HEK293 (cell line): ENCODE data around the gene SHOX.

Source experiments
- CTCF ChIA-PET: fragments of 350-600 bp; formaldehyde crosslinking; extraction: SDS; loops from one replicate; lab custom pipeline; 2021; ENCODE audit warnings: antibody characterized with exemption; lab: Yijun Ruan, JAX
- POLR2A ChIA-PET: fragments of 300-600 bp; formaldehyde crosslinking; extraction: SDS; loops from one replicate; lab custom pipeline; 2020; ENCODE audit warnings: antibody characterized with exemption, inconsistent platforms; lab: Yijun Ruan, JAX
- H3K27ac ChIP-seq: fragments of 200-500 bp; sonication (Bioruptor generic); 2 replicates; pipeline ENCODE4 v1.5.1; 2014; ENCODE audit warnings: low read depth, low read length, control low read depth, inconsistent platforms; ENCODE audit errors: extremely low read depth
- H3K36me3 ChIP-seq, 2 experiments: fragments of 200-500 bp in 1 of 2; sonication (Bioruptor generic) in 1 of 2; 1 replicate in 1 of 2; 2 replicates in 1 of 2; pipeline ENCODE4 v1.5.1; 2014 to 2017; ENCODE audit warnings: inconsistent platforms in 2 of 2, low read length in 2 of 2; ENCODE audit not compliant: control insufficient read depth in 2 of 2, insufficient read depth in 1 of 2
- H3K4me1 ChIP-seq: fragments of 200-500 bp; sonication (Bioruptor generic); 2 replicates; pipeline ENCODE4 v1.5.1; 2014; ENCODE audit warnings: mild to moderate bottlenecking, low read length, inconsistent platforms; ENCODE audit not compliant: control insufficient read depth, insufficient read depth
- H3K4me3 ChIP-seq: 2 replicates; pipeline ENCODE4 v1.5.1; 2011; ENCODE audit warnings: low read depth, mild to moderate bottlenecking, control low read depth, low read length, moderate library complexity
- H3K9me3 ChIP-seq: fragments of 200-500 bp; sonication (Bioruptor generic); 2 replicates; pipeline ENCODE4 v1.5.1; 2014; ENCODE audit warnings: low read depth, low read length, inconsistent platforms; ENCODE audit not compliant: control insufficient read depth, insufficient read depth
- KLF9 ChIP-seq: fragments of 450-650 bp; formaldehyde crosslinking; IDR thresholded peaks from 2 replicates; pipeline ENCODE4 v1.5.1; 2016; ENCODE audit warnings: missing biosample characterization, missing genetic modification characterization, low read depth
- PRDM1 ChIP-seq: fragments of 450-650 bp; formaldehyde crosslinking; IDR thresholded peaks from 2 replicates; pipeline ENCODE4; 2016; ENCODE audit warnings: missing biosample characterization, missing genetic modification characterization
- SP7 ChIP-seq: fragments of 450-650 bp; formaldehyde crosslinking; IDR thresholded peaks from 2 replicates; pipeline ENCODE4 v1.5.1; 2016; ENCODE audit warnings: missing biosample characterization, missing genetic modification characterization
- TCF7L2 ChIP-seq: IDR thresholded peaks from 2 replicates; pipeline ENCODE4 v1.6.1; 2011; ENCODE audit warnings: low read depth, mild to moderate bottlenecking, inconsistent platforms, low read length, moderate library complexity, borderline replicate concordance
- ZBTB26 ChIP-seq: fragments of 450-650 bp; formaldehyde crosslinking; optimal IDR thresholded peaks from 2 replicates; pipeline ENCODE3; 2016; ENCODE audit warnings: missing biosample characterization, mild to moderate bottlenecking, missing genetic modification characterization
- ZNF16 ChIP-seq: fragments of 450-650 bp; formaldehyde crosslinking; IDR thresholded peaks from 2 replicates; pipeline ENCODE4 v1.5.1; 2016; ENCODE audit warnings: low read depth, missing biosample characterization, missing genetic modification characterization
- ZNF239 ChIP-seq: fragments of 450-650 bp; formaldehyde crosslinking; IDR thresholded peaks from 2 replicates; pipeline ENCODE4 v1.5.1; 2016; ENCODE audit warnings: missing biosample characterization, missing genetic modification characterization
- ZNF26 ChIP-seq: fragments of 450-650 bp; formaldehyde crosslinking; IDR thresholded peaks from 2 replicates; pipeline ENCODE4 v1.5.1; 2016; ENCODE audit warnings: missing biosample characterization, missing genetic modification characterization
- ZNF311 ChIP-seq: fragments of 450-650 bp; formaldehyde crosslinking; IDR thresholded peaks from 2 replicates; pipeline ENCODE4 v1.5.1; 2017; ENCODE audit warnings: missing biosample characterization, missing genetic modification characterization, borderline replicate concordance
- ZNF366 ChIP-seq: fragments of 450-650 bp; formaldehyde crosslinking; conservative IDR thresholded peaks from 2 replicates; pipeline ENCODE4 v1.5.1; 2016; ENCODE audit warnings: missing biosample characterization, missing genetic modification characterization
- ZNF37A ChIP-seq: fragments of 450-650 bp; IDR thresholded peaks from 2 replicates; pipeline ENCODE4 v1.5.1; 2018; ENCODE audit warnings: missing biosample characterization, missing genetic modification characterization
- ZNF514 ChIP-seq: fragments of 450-650 bp; formaldehyde crosslinking; IDR thresholded peaks from 2 replicates; pipeline ENCODE4 v1.5.1; 2016; ENCODE audit warnings: missing biosample characterization, missing genetic modification characterization
- ZNF548 ChIP-seq: fragments of 450-650 bp; formaldehyde crosslinking; IDR thresholded peaks from 2 replicates; pipeline ENCODE4 v1.5.1; 2016; ENCODE audit warnings: missing biosample characterization, missing genetic modification characterization
- ZNF549 ChIP-seq: fragments of 450-650 bp; IDR thresholded peaks from 2 replicates; pipeline ENCODE4 v1.5.1; 2018; ENCODE audit warnings: missing biosample characterization, missing genetic modification characterization, mild to moderate bottlenecking, inconsistent platforms, moderate library complexity
- ZNF585B ChIP-seq: fragments of 450-650 bp; formaldehyde crosslinking; IDR thresholded peaks from 2 replicates; pipeline ENCODE4 v1.5.1; 2016; ENCODE audit warnings: missing biosample characterization, missing genetic modification characterization
- ZNF626 ChIP-seq: fragments of 450-650 bp; sonication (Bioruptor Pico); formaldehyde crosslinking; IDR thresholded peaks from 2 replicates; pipeline ENCODE4 v1.5.1; 2018; ENCODE audit warnings: missing biosample characterization, missing genetic modification characterization, inconsistent platforms
- ZNF645 ChIP-seq: fragments of 450-650 bp; formaldehyde crosslinking; IDR thresholded peaks from 2 replicates; pipeline ENCODE4; 2016; ENCODE audit warnings: missing biosample characterization, missing genetic modification characterization
- ZNF776 ChIP-seq: fragments of 450-650 bp; formaldehyde crosslinking; IDR thresholded peaks from 2 replicates; pipeline ENCODE4 v1.5.0; 2017; ENCODE audit warnings: missing biosample characterization, missing genetic modification characterization, borderline replicate concordance
- ZNF792 ChIP-seq: fragments of 450-650 bp; formaldehyde crosslinking; IDR thresholded peaks from 2 replicates; pipeline ENCODE4 v1.5.1; 2016; ENCODE audit warnings: missing biosample characterization, missing genetic modification characterization

Gene SHOX

GRCh38 chrX:672931-673330 lies 42.3 kb downstream of the SHOX start:
- no peak overlapping the region for H3K27ac ChIP-seq
- no peaks in the 10 kb centered on the region for H3K36me3 ChIP-seq
- ChIA-PET CTCF (no interaction called here), POLR2A (no interaction called here)
- no peak overlapping the region for H3K4me3 ChIP-seq
- no peaks in the 10 kb centered on the region for H3K9me3 ChIP-seq
- no peaks in the 10 kb centered on the region for H3K4me1 ChIP-seq
- TF ChIP-seq ZNF645 (tag by site-specific recombination) = no peak
- TF ChIP-seq KLF9 (tag by site-specific recombination) = no peak
- TF ChIP-seq ZNF514 (tag by site-specific recombination) = no peak
- TF ChIP-seq ZNF549 (tag by site-specific recombination) = no peak
- no peak for TF ChIP-seq PRDM1 (tag by site-specific recombination)

GRCh38 chrX:675279-675954 lies 44.8 kb downstream of the SHOX start:
- no peaks in the 10 kb centered on the region for H3K9me3 ChIP-seq
- H3K4me1 ChIP-seq = no peaks in the 10 kb centered on the region
- H3K36me3 ChIP-seq = no peaks in the 10 kb centered on the region
- no peak overlapping the region for H3K27ac ChIP-seq
- TF ChIP-seq ZNF776 (tag by site-specific recombination) = no peak
- peak; percentile 88 for TF ChIP-seq PRDM1 (tag by site-specific recombination)
- peak; percentile 73 for TF ChIP-seq ZNF366 (tag by site-specific recombination)
- H3K4me3 ChIP-seq = no peak overlapping the region
- POLR2A ChIA-PET = no interaction called here
- CTCF ChIA-PET = no interaction called here

GRCh38 chrX:675955-676295 lies 45.3 kb downstream of the SHOX start:
- no peak overlapping the region for H3K27ac ChIP-seq
- H3K36me3 ChIP-seq = no peaks in the 10 kb centered on the region
- H3K4me1 ChIP-seq = no peaks in the 10 kb centered on the region
- POLR2A ChIA-PET = no interaction called here
- H3K4me3 ChIP-seq = no peak overlapping the region
- H3K9me3 ChIP-seq = no peaks in the 10 kb centered on the region
- CTCF ChIA-PET = no interaction called here
- TF ChIP-seq ZNF239 (tag by site-specific recombination) = no peak
- TF ChIP-seq ZNF626 (tag by site-specific recombination) = no peak

- POLR2A ChIA-PET = no interaction called here
- Histone ChIP-seq H3K36me3 (no peaks in the 10 kb centered on the region), H3K4me1 (no peaks in the 10 kb centered on the region), H3K9me3 (no peaks in the 10 kb centered on the region), H3K4me3 (no peak overlapping the region)
- CTCF ChIA-PET = no interaction called here
- TF ChIP-seq ZBTB26 (no peak), ZNF37A (tag by site-specific recombination) (no peak), ZNF792 (tag by site-specific recombination) (no peak), ZNF16 (tag by site-specific recombination) (no peak), TCF7L2 (no peak), SP7 (tag by site-specific recombination) (no peak), ZNF585B (tag by site-specific recombination) (no peak), ZNF626 (tag by site-specific recombination) (no peak), ZNF26 (tag by site-specific recombination) (no peak), ZNF548 (tag by site-specific recombination) (no peak), ZNF311 (tag by site-specific recombination) (no peak)
- TF ChIP-seq, all 188 proteins: peak for 0
- no peak overlapping the region for H3K27ac ChIP-seq
These were observed 46.8 kb downstream of the SHOX start for GRCh38 chrX:677376-677775.
